Left renal cortex interstitium (tissue), 4 donors: ENCODE results near the gene SSUH2. TPM values are rescaled to one million over a fixed set of nuclear protein-coding genes. Genes with fewer than 3 reads are reported as not detected.
A peak's percentile ranks its signal among the peaks of the same experiment; 100 is the strongest.
"Not testable (repeated sequence)": the region's sequence is repeated elsewhere in the genome, so short reads cannot be mapped to it uniquely, and the experiment has no call there.

Experiments used
- DNase-seq, 4 donors: peaks; one replicate each; pipeline ENCODE4 v3.0.0-alpha.2; 2013; ENCODE audit warnings: low read depth in 4 of 4, low spot score in 2 of 4, missing footprints in 1 of 4
- polyA plus RNA-seq, 4 donors: library from polyadenylated mRNA; unstranded; fragments of 120-200 nt; gene quantifications; one replicate each; pipeline ENCODE4 v1.2.1, GENCODE V29; 2013; ENCODE audit not compliant: insufficient read length in 4 of 4

The SSUH2 gene
- 1 to 10 TPM; 4.1 to 5.7 (median 4.7) TPM for polyA plus RNA-seq

GRCh38 chr3:8644748-8645390 lies at the start of gene SSUH2:
Gene SSUH2, minus strand, starts transcription at chr3:8644798. Its CDS starts 40 bp downstream, at chr3:8644758.
- DNase-seq: no peak

DNA sequence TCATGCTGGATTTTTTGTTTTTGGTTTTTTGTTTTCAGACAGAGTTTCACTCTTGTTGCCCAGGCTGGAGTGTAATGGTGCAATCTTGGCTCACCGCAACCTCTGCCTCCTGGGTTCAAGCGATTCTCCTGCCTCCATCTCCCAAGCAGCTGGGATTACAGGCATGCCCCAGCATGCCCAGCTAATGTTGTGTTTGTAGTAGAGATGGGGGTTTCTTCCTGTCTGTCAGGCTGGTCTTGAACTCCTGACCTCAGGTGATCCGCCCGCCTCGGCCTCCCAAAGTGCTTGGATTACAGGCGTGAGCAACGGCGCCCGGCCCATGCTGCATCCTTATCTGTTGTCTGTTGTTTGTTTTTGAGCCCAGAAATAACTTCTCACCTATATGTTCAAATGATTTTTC lies 46.7 kb upstream of the SSUH2 start:
- not testable (repeated sequence) for DNase-seq

- not testable (repeated sequence) for DNase-seq
Measured at GRCh38 chr3:8684992-8685391, 40.4 kb upstream of the SSUH2 start.

GRCh38 chr3:8682850-8683574 lies 38.4 kb upstream of the SSUH2 start:
- DNase-seq: not testable (repeated sequence)

GRCh38 chr3:8681881-8682538 lies 37.4 kb upstream of the SSUH2 start:
- not testable (repeated sequence) for DNase-seq

DNA sequence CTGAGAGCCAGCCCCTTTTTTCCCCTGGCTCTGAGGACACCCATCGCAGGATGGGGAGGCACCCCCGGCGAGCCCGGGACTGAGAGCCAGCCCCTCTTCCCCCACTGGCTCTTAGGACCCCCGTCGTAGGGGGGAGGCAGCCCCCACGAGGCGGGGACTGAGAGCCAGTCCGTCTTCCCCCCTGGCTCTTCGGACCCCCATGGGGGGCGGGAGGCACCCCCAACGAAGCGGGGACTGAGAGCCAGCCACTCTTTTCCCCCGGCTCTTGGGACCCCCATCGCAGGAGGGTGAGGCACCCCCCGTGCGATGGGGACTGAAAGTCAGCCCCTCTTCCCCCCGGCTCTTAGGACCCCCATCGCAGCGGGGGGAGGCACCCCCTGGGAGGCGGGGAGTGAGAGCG lies 36.8 kb upstream of the SSUH2 start:
- DNase-seq: no peak

DNA sequence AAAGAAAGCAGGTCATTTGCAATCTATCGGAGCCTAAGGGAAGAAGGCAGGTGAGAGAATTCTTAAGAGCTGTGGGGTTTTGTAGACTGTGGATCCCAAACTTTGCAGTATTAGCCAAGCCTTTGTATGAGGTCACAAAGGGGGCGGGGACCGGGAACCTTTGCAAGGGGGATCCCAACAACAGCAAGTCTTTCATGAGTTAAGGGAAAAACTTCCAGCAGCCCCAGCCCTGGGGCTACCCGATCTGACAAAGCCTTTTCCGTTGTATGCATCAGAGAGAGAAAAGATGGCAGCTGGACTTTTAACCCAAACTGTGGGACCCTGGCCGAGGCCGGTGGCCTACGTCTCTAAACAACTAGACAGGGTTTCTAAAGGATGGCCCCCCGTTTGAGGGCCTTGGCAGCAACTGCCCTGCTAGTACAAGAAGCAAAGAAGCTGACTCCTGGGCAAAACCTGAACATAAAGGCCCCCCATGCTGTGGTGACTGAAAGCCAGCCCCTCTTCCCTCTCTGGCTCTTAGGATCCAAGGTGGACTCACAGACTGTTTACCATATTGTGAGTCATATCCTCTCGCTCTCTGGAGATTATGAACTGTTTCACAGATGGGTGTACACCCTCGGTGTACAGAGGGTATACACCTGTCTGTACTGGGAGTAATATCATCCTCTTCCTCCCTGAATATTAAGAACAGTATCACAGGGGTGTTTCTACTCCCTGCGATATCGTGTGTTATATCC lies 35.4 kb upstream of the SSUH2 start:
- not testable (repeated sequence) for DNase-seq

DNA sequence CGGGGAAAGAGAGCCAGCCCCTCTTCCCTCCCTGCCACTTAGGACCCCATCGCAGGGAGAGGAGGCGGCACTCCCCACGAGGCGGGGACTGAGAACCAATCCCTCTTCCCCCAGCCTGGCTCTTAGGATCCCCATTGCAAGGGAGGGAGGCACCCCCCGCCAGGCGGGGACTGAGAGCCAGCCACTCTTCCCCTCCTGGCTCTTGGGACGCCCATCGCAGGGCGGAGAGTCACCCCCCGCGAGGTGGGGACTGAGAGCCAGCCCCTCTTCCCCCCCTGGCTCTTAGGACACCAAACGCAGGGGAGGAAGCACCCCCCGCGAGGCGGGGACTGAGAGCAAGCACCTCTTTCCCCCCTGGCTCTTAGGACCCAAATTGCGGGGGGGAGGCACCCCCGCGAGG lies 34.2 kb upstream of the SSUH2 start:
- DNase-seq: no peak

- DNase-seq: not testable (repeated sequence)
Measured at GRCh38 chr3:8677258-8677657, 32.7 kb upstream of the SSUH2 start.

DNA sequence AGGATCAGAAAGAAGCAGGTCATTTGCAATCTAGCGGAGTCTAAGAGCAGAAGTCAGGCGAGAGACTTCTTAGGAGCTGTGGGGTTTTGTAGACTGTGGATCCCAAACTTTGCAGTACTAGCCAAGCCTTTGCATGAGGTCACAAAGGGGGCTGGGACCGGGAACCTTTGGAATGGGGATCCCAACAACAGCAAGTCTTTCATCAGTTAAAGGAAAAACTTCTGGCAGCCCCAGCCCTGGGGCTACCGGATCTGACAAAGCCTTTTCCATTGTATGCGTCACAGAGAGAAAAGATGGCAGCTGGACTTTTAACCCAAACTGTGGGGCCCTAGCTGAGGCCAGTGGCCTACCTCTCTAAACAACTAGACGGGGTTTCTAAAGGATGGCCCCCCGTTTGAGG lies 31.0 kb upstream of the SSUH2 start:
- DNase-seq: not testable (repeated sequence)

GRCh38 chr3:8673083-8673737 lies 28.6 kb upstream of the SSUH2 start:
- DNase-seq: no peak

GRCh38 chr3:8669019-8669418 lies 24.4 kb upstream of the SSUH2 start:
- DNase-seq: no peak

DNA sequence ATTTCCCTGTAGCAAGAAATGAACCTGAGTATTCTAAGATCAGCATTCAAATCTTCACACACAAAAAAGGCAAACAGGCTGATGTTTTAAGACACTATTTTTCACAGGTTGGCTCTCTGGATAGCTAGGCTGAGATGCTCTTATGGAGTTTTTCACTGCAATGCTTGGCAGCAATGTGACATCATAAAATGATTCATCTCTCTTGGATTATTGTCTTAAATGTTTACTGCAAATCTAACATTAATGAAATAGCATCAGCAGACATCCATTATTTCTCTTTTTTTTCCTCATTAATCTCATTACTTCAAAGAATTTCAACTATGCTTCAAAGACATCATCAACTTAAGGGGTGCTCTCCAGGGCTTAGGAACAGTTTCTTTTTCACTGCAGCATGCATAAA lies 23.6 kb upstream of the SSUH2 start:
- DNase-seq: no peak

DNA sequence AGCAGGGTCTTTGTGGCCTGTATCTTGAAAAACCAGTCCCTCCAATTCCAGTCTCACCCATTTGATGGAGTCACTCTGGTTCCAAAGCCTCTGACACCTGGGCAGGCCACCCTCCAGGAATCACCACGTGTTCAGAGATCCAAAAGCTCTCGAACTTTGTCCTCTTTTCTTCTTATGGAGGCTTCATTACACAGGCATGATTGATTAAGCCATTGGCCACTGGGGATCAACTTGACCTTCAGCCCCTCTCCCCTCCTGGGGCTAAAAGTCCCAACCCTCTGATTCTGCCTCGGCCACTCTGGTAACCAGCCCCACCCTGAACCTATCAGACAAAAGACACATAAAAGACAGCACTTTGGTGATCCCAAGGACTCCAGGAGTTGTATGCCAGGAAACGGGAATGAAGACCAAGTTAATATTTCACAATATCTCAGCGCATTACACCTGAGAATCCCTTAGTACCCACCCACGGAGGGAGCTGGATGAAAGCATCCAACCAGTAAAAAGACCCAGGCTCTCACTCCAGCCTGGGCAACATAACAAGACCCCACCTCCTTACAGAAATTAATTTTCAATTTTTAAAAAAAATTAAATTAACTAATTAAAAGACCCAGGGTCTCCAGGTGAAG lies 23.0 kb upstream of the SSUH2 start:
- DNase-seq: no peak

GRCh38 chr3:8665407-8665896 lies 20.9 kb upstream of the SSUH2 start:
- no peak for DNase-seq

DNA sequence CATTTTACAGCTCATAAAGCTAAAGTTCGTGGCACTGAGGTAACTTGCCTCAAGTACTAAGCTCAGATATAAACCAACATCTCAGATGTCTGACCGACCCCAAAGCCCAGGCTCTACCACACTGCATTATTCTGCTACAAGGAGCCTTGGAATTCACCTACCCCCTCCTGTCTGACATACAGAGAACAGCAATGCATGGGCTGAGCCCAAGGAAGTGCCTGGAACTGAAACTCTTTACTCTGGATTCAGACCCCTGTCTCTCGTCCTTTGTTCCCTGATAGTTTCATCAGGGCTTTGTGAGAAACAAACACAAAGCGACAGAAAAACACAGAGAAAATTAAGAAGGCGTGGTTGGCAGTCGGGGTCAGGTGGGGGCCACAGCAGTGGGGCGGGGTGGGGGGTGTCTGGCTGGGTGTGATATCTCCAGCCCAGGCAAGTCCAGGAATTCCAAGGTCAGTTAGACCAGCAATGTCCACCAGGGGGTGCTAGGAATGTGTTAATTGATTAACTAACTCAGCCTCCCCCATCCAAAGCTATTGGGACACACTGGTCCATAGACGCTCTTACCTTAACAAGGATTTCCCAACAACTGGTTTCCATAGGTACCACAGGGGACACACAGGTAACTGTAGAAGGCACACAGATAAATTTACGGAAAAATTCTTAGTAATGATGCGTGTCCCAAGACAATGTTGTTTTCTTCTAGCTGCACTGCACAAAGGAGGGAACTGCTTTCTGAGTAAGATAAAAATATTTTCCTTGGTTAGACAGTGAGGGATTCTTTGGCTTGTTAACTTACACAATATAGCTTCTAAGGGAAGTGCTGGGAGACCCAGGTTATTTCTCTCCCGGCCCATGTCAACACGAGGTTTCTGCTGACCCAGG lies 18.8 kb upstream of the SSUH2 start:
- DNase-seq: peak in 2 of 4 donors; percentile 32 to 63

DNA sequence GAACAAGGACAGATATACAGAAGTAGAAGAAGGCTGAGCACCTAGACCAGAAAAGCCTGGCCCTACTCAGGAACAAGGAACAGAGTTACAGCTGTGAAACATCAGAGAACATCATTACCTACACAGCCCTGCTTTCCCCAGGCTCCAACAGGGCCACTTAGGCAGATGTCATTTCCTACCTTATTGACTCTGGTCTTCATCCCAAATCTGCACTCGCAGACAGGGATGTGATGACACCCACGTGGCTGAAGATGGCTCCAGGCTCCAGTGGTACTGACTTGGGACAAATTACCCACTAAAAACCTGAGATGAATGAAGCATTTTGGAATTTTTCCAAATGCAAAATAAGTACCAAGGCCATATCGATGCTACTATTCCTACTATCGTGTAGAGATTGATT lies 18.0 kb upstream of the SSUH2 start:
- DNase-seq: no peak

GRCh38 chr3:8660175-8661118 lies 15.8 kb upstream of the SSUH2 start:
- peak in 1 of 4 donors; percentile 34 for DNase-seq
